ENCODE measurements around the gene PRKRA. TPM values are rescaled to one million over a fixed set of nuclear protein-coding genes. Genes with fewer than 3 reads are reported as not detected.

Gene PRKRA
- total and polyA plus RNA-seq, 9 of the 15 experiments (the other 6 are each of a cell fraction or from before 2014, with no cell fraction given): 14.1 to 78.1 (median 52.3) TPM

- TF ChIP-seq HOXB6 (CRISPR knock-in tag; IDR thresholded peaks at IDR 0.05; ENCODE audit: borderline replicate concordance) (no peak), ATF3 (IDR thresholded peaks at IDR 0.05) (peak; percentile 29), ATF3 (CRISPR knock-in tag; conservative IDR thresholded peaks at IDR 0.05) (no peak), LARP7 (IDR thresholded peaks at IDR 0.05) (no peak), RREB1 (CRISPR knock-in tag; IDR thresholded peaks at IDR 0.05) (no peak), JUN (IDR thresholded peaks at IDR 0.05; ENCODE audit: borderline replicate concordance, low read depth, low read length) (no peak), JUN (CRISPR knock-in tag; IDR thresholded peaks at IDR 0.05; ENCODE audit: borderline replicate concordance) (no peak), EP300 (IDR thresholded peaks at IDR 0.05; ENCODE audit: low read length) (peak; percentile 46; the same call in 1 of the 2 replicates), MCM5 (IDR thresholded peaks at IDR 0.05; ENCODE audit: low read depth) (no peak), TAF7 (tag; IDR thresholded peaks at IDR 0.05) (no peak), RBM17 (IDR thresholded peaks at IDR 0.05; ENCODE audit: borderline replicate concordance, low read depth, low read length) (no peak), SMARCA5 (IDR thresholded peaks at IDR 0.05) (no peak), NKRF (IDR thresholded peaks at IDR 0.05; ENCODE audit: borderline replicate concordance) (no peak), KDM1A (IDR thresholded peaks at IDR 0.05) (0 out of 4 replicates have a peak, but pooled peaks of 1 of the 2 experiments have one; percentile 11), PCBP1 (IDR thresholded peaks at IDR 0.05; ENCODE audit: low read depth, low read length, poor library complexity, severe bottlenecking) (no peak), CTCFL (IDR thresholded peaks at IDR 0.05; ENCODE audit: borderline replicate concordance, insufficient read depth, low read depth, low read length, poor library complexity, severe bottlenecking) (no peak)
These were observed 46.6 kb downstream of the PRKRA start (continued) for GRCh38 chr2:178404368-178404767.

All from K562 (cell line).